ENCODE measurements around the gene ZNRF1. TPM values are rescaled to one million over a fixed set of nuclear protein-coding genes. Genes with fewer than 3 reads are reported as not detected.
A peak's percentile ranks its signal among the peaks of the same experiment; 100 is the strongest.

The ZNRF1 gene
- total and polyA plus RNA-seq, 2 of the 13 experiments (the other 11 are each of a cell fraction or from before 2014, with no cell fraction given), result 43.9 to 58.7 TPM

DNA sequence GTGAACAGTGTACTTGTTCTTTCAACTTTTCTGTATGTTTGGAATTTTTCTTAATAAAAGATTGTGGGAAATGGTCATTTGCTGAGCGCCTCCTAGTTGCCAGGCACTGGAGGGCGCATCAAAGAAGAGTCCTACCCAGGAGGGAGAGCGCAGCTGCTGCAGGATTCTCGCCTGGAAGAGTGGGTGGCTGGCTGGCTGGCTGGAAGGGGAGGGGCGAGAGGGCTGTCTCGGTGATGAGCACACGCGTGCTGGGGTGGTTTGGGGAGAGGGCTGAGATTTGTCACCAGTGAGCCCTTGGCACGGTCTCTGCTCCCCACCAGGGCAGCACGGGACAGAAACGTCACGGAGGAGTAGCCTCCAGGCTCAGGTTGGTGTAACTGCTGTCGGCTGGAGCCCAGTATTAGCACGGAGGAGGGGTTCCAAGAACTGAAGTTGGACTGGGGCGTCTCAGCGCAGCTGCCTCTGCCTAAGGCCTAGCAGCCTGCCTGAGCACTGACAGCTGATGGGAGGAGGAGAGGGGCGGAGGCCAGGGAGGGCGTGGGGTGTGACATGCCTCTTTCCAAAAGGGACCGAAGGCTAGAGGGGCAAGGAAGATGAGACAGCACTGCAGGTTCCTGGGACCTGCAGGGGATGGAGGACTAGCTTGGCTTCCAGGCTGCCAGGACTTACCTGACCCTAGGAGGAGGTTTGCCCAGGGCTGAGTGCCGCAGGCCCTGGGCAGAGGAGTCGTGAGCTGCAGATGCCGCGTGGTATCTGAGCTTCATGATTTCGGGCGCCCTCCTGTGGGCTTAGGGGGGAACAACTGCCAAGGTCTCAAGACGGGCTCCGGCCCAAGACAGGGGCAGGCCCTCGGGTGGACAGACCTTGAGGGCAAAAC lies 112.1 kb downstream of the ZNRF1 start (continued):
- TF ChIP-seq MYNN (CRISPR knock-in tag; IDR thresholded peaks at IDR 0.05; ENCODE audit: low read depth) (peak; percentile 37; the same call in 1 of the 2 replicates), ZNF3 (CRISPR knock-in tag; IDR thresholded peaks at IDR 0.05) (no peak), KLF15 (CRISPR knock-in tag; IDR thresholded peaks at IDR 0.05; ENCODE audit: borderline replicate concordance) (no peak; the same call in 1 of the 2 replicates), ETV5 (CRISPR knock-in tag; IDR thresholded peaks at IDR 0.05; ENCODE audit: borderline replicate concordance) (peak; percentile 28; the same call in 1 of the 2 replicates), ZNF558 (CRISPR knock-in tag; IDR thresholded peaks at IDR 0.05; ENCODE audit: borderline replicate concordance) (no peak), MYC (CRISPR knock-in tag; IDR thresholded peaks at IDR 0.05; ENCODE audit: borderline replicate concordance) (peak; percentile 94), CCDC6 (CRISPR knock-in tag; IDR thresholded peaks at IDR 0.05) (peak; percentile 48; the same call in 1 of the 2 replicates), ZNF569 (CRISPR knock-in tag; IDR thresholded peaks at IDR 0.05; ENCODE audit: borderline replicate concordance) (no peak), RBAK (CRISPR knock-in tag; IDR thresholded peaks at IDR 0.05) (no peak), PITX1 (CRISPR knock-in tag; IDR thresholded peaks at IDR 0.05) (0 out of 2 replicates have a peak, but pooled peaks have one; percentile 17)
- TF ChIP-seq, protein P1, sequence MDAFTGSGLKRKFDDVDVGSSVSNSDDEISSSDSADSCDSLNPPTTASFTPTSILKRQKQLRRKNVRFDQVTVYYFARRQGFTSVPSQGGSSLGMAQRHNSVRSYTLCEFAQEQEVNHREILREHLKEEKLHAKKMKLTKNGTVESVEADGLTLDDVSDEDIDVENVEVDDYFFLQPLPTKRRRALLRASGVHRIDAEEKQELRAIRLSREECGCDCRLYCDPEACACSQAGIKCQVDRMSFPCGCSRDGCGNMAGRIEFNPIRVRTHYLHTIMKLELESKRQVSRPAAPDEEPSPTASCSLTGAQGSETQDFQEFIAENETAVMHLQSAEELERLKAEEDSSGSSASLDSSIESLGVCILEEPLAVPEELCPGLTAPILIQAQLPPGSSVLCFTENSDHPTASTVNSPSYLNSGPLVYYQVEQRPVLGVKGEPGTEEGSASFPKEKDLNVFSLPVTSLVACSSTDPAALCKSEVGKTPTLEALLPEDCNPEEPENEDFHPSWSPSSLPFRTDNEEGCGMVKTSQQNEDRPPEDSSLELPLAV (CRISPR knock-in tag; conservative IDR thresholded peaks at IDR 0.05; ENCODE audit: low read depth), result no peak
- TF ChIP-seq, protein P2, sequence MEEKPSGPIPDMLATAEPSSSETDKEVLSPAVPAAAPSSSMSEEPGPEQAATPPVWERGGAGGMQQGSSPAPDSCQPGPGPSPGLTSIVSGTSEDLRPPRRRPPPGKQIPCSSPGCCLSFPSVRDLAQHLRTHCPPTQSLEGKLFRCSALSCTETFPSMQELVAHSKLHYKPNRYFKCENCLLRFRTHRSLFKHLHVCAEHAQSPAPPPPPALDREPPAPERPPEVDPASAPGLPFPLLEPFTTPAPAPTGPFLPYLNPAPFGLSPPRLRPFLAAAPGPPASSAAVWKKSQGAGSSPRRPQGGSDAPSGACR (CRISPR knock-in tag; IDR thresholded peaks at IDR 0.05), result no peak
- TF ChIP-seq, protein P3, sequence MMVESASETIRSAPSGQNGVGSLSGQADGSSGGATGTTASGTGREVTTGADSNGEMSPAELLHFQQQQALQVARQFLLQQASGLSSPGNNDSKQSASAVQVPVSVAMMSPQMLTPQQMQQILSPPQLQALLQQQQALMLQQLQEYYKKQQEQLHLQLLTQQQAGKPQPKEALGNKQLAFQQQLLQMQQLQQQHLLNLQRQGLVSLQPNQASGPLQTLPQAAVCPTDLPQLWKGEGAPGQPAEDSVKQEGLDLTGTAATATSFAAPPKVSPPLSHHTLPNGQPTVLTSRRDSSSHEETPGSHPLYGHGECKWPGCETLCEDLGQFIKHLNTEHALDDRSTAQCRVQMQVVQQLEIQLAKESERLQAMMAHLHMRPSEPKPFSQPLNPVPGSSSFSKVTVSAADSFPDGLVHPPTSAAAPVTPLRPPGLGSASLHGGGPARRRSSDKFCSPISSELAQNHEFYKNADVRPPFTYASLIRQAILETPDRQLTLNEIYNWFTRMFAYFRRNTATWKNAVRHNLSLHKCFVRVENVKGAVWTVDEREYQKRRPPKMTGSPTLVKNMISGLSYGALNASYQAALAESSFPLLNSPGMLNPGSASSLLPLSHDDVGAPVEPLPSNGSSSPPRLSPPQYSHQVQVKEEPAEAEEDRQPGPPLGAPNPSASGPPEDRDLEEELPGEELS (CRISPR knock-in tag; IDR thresholded peaks at IDR 0.05), result peak; percentile 60; the same call in 1 of the 2 replicates
- TF ChIP-seq, protein P4, sequence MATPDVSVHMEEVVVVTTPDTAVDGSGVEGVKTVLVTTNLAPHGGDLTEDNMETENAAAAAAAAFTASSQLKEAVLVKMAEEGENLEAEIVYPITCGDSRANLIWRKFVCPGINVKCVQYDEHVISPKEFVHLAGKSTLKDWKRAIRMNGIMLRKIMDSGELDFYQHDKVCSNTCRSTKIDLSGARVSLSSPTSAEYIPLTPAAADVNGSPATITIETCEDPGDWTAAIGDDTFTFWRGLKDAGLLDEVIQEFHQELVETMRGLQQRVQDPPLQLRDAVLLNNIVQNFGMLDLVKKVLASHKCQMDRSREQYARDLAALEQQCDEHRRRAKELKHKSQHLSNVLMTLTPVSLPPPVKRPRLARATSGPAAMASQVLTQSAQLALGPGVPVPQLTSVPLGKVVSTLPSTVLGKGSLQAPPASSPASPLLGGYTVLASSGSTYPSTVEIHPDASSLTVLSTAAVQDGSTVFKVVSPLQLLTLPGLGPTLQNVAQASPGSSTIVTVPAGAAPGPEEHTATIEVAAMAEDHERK (CRISPR knock-in tag; IDR thresholded peaks at IDR 0.05; ENCODE audit: low read depth), result no peak
- TF ChIP-seq, protein P5, sequence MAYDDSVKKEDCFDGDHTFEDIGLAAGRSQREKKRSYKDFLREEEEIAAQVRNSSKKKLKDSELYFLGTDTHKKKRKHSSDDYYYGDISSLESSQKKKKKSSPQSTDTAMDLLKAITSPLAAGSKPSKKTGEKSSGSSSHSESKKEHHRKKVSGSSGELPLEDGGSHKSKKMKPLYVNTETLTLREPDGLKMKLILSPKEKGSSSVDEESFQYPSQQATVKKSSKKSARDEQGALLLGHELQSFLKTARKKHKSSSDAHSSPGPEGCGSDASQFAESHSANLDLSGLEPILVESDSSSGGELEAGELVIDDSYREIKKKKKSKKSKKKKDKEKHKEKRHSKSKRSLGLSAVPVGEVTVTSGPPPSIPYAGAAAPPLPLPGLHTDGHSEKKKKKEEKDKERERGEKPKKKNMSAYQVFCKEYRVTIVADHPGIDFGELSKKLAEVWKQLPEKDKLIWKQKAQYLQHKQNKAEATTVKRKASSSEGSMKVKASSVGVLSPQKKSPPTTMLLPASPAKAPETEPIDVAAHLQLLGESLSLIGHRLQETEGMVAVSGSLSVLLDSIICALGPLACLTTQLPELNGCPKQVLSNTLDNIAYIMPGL (CRISPR knock-in tag; IDR thresholded peaks at IDR 0.05; ENCODE audit: borderline replicate concordance in 1 of 2, low read depth in 1 of 2), result peak; percentile 77 to 92
- TF ChIP-seq, protein P6, sequence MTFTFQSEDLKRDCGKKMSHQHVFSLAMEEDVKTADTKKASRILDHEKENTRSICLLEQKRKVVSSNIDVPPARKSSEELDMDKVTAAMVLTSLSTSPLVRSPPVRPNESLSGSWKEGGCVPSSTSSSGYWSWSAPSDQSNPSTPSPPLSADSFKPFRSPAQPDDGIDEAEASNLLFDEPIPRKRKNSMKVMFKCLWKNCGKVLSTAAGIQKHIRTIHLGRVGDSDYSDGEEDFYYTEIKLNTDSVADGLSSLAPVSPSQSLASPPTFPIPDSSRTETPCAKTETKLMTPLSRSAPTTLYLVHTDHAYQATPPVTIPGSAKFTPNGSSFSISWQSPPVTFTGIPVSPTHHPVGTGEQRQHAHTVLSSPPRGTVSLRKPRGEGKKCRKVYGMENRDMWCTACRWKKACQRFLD (CRISPR knock-in tag; IDR thresholded peaks at IDR 0.05; ENCODE audit: borderline replicate concordance), result peak; percentile 68; the same call in 1 of the 2 replicates

Measured in HepG2 (cell line).